H1 (cell line): Measurements from ENCODE around the gene PLCXD1. TPM values are rescaled to one million over a fixed set of nuclear protein-coding genes. Genes with fewer than 3 reads are reported as not detected.

Experiments
- CTCF ChIA-PET: fragments of 300-600 bp; sonication (Branson Sonifier 250); formaldehyde crosslinking; loops from one replicate; lab custom pipeline; 2021; ENCODE audit not compliant: partially characterized antibody; lab: Charles Lee
- POLR2A ChIA-PET: fragments of 300-600 bp; sonication (Branson Sonifier 250); formaldehyde crosslinking; loops from one replicate; lab custom pipeline; 2021; ENCODE audit warnings: inconsistent platforms; ENCODE audit not compliant: partially characterized antibody; lab: Charles Lee
- DNase-seq, 2 experiments: peaks; one replicate each; pipeline versions ENCODE4 v3.0.0 to v3.0.0-alpha.2; 2010 to 2022; ENCODE audit warnings: low spot score in 2 of 2, low read depth in 1 of 2, mixed read lengths in 1 of 2
- FAIRE-seq: peaks from 2 replicates; lab custom pipeline; 2011; peaks lifted over from hg19 to GRCh38; lab: Jason Lieb, UNC
- H2AFZ ChIP-seq: 2 replicates; pipeline ENCODE4 v1.8.1; 2012; ENCODE audit warnings: low read length, inconsistent platforms
- H2AK5ac ChIP-seq: 2 replicates; pipeline ENCODE4 v1.6.1; 2013; ENCODE audit warnings: low read depth, low read length
- H2BK120ac ChIP-seq: replicated peaks from 2 replicates; pipeline ENCODE3; 2013; ENCODE audit warnings: low read depth, low read length, inconsistent platforms
- H2BK12ac ChIP-seq: 2 replicates; pipeline ENCODE4 v1.6.1; 2013; ENCODE audit warnings: low read depth, low read length
- H2BK15ac ChIP-seq: 2 replicates; pipeline ENCODE4 v1.6.1; 2013; ENCODE audit warnings: low read length
- H2BK20ac ChIP-seq: 2 replicates; pipeline ENCODE4 v1.6.1; 2013; ENCODE audit warnings: low read length
- H2BK5ac ChIP-seq: 2 replicates; pipeline ENCODE4 v1.6.1; 2013; ENCODE audit warnings: low read depth, low read length
- H3K14ac ChIP-seq: 2 replicates; pipeline ENCODE4 v1.6.1; 2013; ENCODE audit warnings: inconsistent platforms; ENCODE audit not compliant: insufficient read length
- H3K18ac ChIP-seq: 2 replicates; pipeline ENCODE4 v1.6.1; 2013; ENCODE audit warnings: low read length; ENCODE audit errors: extremely low read depth
- H3K23ac ChIP-seq: 2 replicates; pipeline ENCODE4 v1.6.1; 2013; ENCODE audit warnings: inconsistent platforms; ENCODE audit not compliant: insufficient read length
- H3K23me2 ChIP-seq: 2 replicates; pipeline ENCODE4 v1.6.1; 2013; ENCODE audit warnings: low read depth, low read length
- H3K27ac ChIP-seq: 2 replicates; pipeline ENCODE4 v1.6.1; 2011; ENCODE audit warnings: low read depth, low read length, inconsistent platforms
- H3K27me3 ChIP-seq, 4 experiments: replicated peaks in 1 of 4; 1 replicate in 1 of 4; 2 replicates in 3 of 4; pipeline versions ENCODE4 v1.6.1 to v1.8.1; 2011 to 2013; ENCODE audit warnings: low read length in 3 of 4, mild to moderate bottlenecking in 3 of 4, inconsistent platforms in 2 of 4, mixed read lengths in 2 of 4, moderate library complexity in 1 of 4; ENCODE audit not compliant: control insufficient read depth in 3 of 4, insufficient read depth in 3 of 4; ENCODE audit errors: extremely low read depth in 1 of 4
- H3K36me3 ChIP-seq, 4 experiments: 2 replicates each; pipeline versions ENCODE4 v1.6.1 to v1.8.1; 2011 to 2013; ENCODE audit warnings: mild to moderate bottlenecking in 4 of 4, low read length in 3 of 4, moderate library complexity in 2 of 4, control low read depth in 1 of 4, inconsistent platforms in 1 of 4; ENCODE audit not compliant: insufficient read depth in 4 of 4, control insufficient read depth in 2 of 4
- H3K4ac ChIP-seq: replicated peaks from 2 replicates; pipeline ENCODE3; 2013; ENCODE audit warnings: low read length, low read depth, mixed read lengths, inconsistent platforms; ENCODE audit not compliant: insufficient read length
- H3K4me1 ChIP-seq, 4 experiments: replicated peaks in 1 of 4; 1 replicate in 1 of 4; 2 replicates in 3 of 4; pipeline versions ENCODE4 v1.6.1 to v1.8.1; 2011 to 2013; ENCODE audit warnings: low read length in 3 of 4, inconsistent platforms in 2 of 4, mixed read lengths in 1 of 4; ENCODE audit not compliant: insufficient read depth in 4 of 4, control insufficient read depth in 3 of 4
- H3K4me2 ChIP-seq, 2 experiments: 2 replicates each; pipeline versions ENCODE4 v1.6.1 to v1.8.1; 2011 to 2013; ENCODE audit warnings: low read depth in 2 of 2, low read length in 2 of 2, control low read depth in 1 of 2, inconsistent platforms in 1 of 2, mild to moderate bottlenecking in 1 of 2; ENCODE audit not compliant: insufficient read depth in 1 of 2
- H3K4me3 ChIP-seq, 4 experiments: fragments of 200-600, 300-600 bp in 1 of 4; sonication (generic), shearing (Covaris generic), sonication (Bioruptor Twin) in 1 of 4; 2 replicates each; pipeline versions ENCODE4 v1.5.1 to v1.8.1; 2011 to 2016; ENCODE audit warnings: low read length in 4 of 4, low read depth in 3 of 4, control low read depth in 2 of 4, inconsistent platforms in 2 of 4, mild to moderate bottlenecking in 2 of 4, mixed read lengths in 1 of 4, moderate library complexity in 1 of 4; ENCODE audit not compliant: insufficient read depth in 2 of 4; ENCODE audit errors: extremely low read depth in 1 of 4
- H3K56ac ChIP-seq: replicated peaks from 2 replicates; pipeline ENCODE3; 2013; ENCODE audit warnings: low read depth, mild to moderate bottlenecking, mixed read lengths, low read length, inconsistent platforms; ENCODE audit not compliant: insufficient read length
- H3K79me1 ChIP-seq: 2 replicates; pipeline ENCODE4 v1.6.1; 2013; ENCODE audit warnings: low read depth, low read length, control low read depth
- H3K79me2 ChIP-seq, 2 experiments: 2 replicates each; pipeline versions ENCODE4 v1.6.1 to v1.8.1; 2012 to 2013; ENCODE audit warnings: low read length in 2 of 2, mild to moderate bottlenecking in 2 of 2, inconsistent platforms in 1 of 2; ENCODE audit not compliant: insufficient read depth in 2 of 2, control insufficient read depth in 1 of 2
- H3K9ac ChIP-seq, 4 experiments: replicated peaks in 1 of 4; 1 replicate in 1 of 4; 2 replicates in 3 of 4; pipeline versions ENCODE4 v1.6.1 to v1.8.1; 2011 to 2013; ENCODE audit warnings: low read depth in 3 of 4, low read length in 3 of 4, control low read depth in 2 of 4, mild to moderate bottlenecking in 2 of 4, moderate library complexity in 2 of 4, inconsistent platforms in 1 of 4; ENCODE audit errors: extremely low read depth in 1 of 4
- H3K9me3 ChIP-seq, 2 experiments: 2 replicates each; pipeline versions ENCODE4 v1.6.1 to v1.8.1; 2012 to 2013; ENCODE audit warnings: mild to moderate bottlenecking in 2 of 2, moderate library complexity in 2 of 2, control low read depth in 1 of 2, inconsistent platforms in 1 of 2, low read depth in 1 of 2, low read length in 1 of 2, mixed read lengths in 1 of 2; ENCODE audit not compliant: insufficient read depth in 2 of 2
- H4K20me1 ChIP-seq, 2 experiments: replicated peaks in 1 of 2; 2 replicates each; pipeline versions ENCODE3 to v1.8.1; 2011 to 2013; ENCODE audit warnings: inconsistent platforms in 2 of 2, low read length in 2 of 2, mild to moderate bottlenecking in 1 of 2; ENCODE audit not compliant: insufficient read depth in 2 of 2, control insufficient read depth in 1 of 2
- H4K5ac ChIP-seq: 2 replicates; pipeline ENCODE4 v1.6.1; 2013; ENCODE audit warnings: low read length, low read depth, mixed read lengths, inconsistent platforms; ENCODE audit not compliant: insufficient read length
- H4K8ac ChIP-seq: 2 replicates; pipeline ENCODE4 v1.8.0; 2013; ENCODE audit warnings: mild to moderate bottlenecking, moderate library complexity, low read length, inconsistent platforms; ENCODE audit not compliant: insufficient read depth; ENCODE audit errors: extremely low read depth
- H4K91ac ChIP-seq: replicated peaks from 2 replicates; pipeline ENCODE3; 2013; ENCODE audit warnings: low read length, mixed read lengths, inconsistent platforms; ENCODE audit not compliant: insufficient read length
- CEBPB ChIP-seq: IDR thresholded peaks from 2 replicates; pipeline ENCODE4 v1.6.1; 2012; ENCODE audit warnings: low read depth, low read length
- EZH2 ChIP-seq: fragments of 200-600 bp; sonication (generic); IDR thresholded peaks from 2 replicates; pipeline ENCODE4 v1.7.1; 2012; ENCODE audit warnings: low read depth, mild to moderate bottlenecking, moderate library complexity, low read length, inconsistent platforms; ENCODE audit not compliant: severe bottlenecking
- GTF2F1 ChIP-seq: IDR thresholded peaks from 2 replicates; pipeline ENCODE4 v1.6.1; 2012; ENCODE audit warnings: low read depth, low read length, improper control_type of control experiment, borderline replicate concordance
- HDAC2 ChIP-seq, 2 experiments: fragments of 300-600 bp in 1 of 2; sonication (generic) in 1 of 2; IDR thresholded peaks; 2 replicates each; pipeline ENCODE4 v1.6.1; 2011 to 2012; ENCODE audit warnings: low read depth in 2 of 2, low read length in 2 of 2, mild to moderate bottlenecking in 2 of 2, moderate library complexity in 2 of 2, borderline replicate concordance in 1 of 2, inconsistent platforms in 1 of 2
- MAFK ChIP-seq: IDR thresholded peaks from 2 replicates; pipeline ENCODE4 v1.6.1; 2012; ENCODE audit warnings: low read depth, mild to moderate bottlenecking, improper control_type of control experiment, low read length
- RAD21 ChIP-seq, 2 experiments: IDR thresholded peaks in 1 of 2; conservative IDR thresholded peaks in 1 of 2; 2 replicates each; pipeline ENCODE4 v1.6.1; 2011; ENCODE audit warnings: low read depth in 2 of 2, low read length in 2 of 2, improper control_type of control experiment in 1 of 2, inconsistent platforms in 1 of 2, mild to moderate bottlenecking in 1 of 2, moderate library complexity in 1 of 2
- SUZ12 ChIP-seq: fragments of 200-600 bp; sonication (generic); IDR thresholded peaks from 2 replicates; pipeline ENCODE4 v1.6.1; 2012; ENCODE audit warnings: mild to moderate bottlenecking, inconsistent platforms, low read length, moderate library complexity, mixed read lengths
- TEAD4 ChIP-seq: IDR thresholded peaks from 2 replicates; pipeline ENCODE4 v1.6.1; 2012; ENCODE audit warnings: low read depth, low read length, inconsistent platforms, mixed read lengths
- WGBS, 2 experiments: shearing (Covaris generic) in 1 of 2; methylation state at CpG; one replicate each; pipeline versions ENCODE4 v1.1.6 to v1.1.7; 2013 to 2015; ENCODE audit warnings: low lambda C conversion rate in 2 of 2, mixed read lengths in 2 of 2, inconsistent platforms in 1 of 2, low coverage in 1 of 2, missing lambda C conversion rate in 1 of 2; ENCODE audit not compliant: insufficient replicate concordance in 2 of 2, insufficient coverage in 1 of 2, insufficient read length in 1 of 2; ENCODE audit errors: extremely low coverage in 1 of 2, missing lambda C conversion rate in 1 of 2; 5-methylcytosine and 5-hydroxymethylcytosine counted together
- polyA plus RNA-seq, 7 experiments: library from polyadenylated mRNA; depleted of rRNA in 3 of 7; stranded (reverse) in 5 of 7; unstranded in 2 of 7; fragments of >200 nt in 5 of 7; fragments of 200-250 nt in 2 of 7; gene quantifications; 1 replicate in 5 of 7; 2 replicates in 1 of 7; 4 replicates in 1 of 7; pipeline versions ENCODE4 v1.2.1 to v1.2.3, GENCODE V29; 2011 to 2013; ENCODE audit warnings: missing spikeins in 2 of 7, mixed read lengths in 2 of 7
- total RNA-seq: library from RNA; stranded (reverse); fragmentation: NEBNext Ultra II Directional; extraction: Animal tissue kit (Norgen Biotek cat#: 25700); gene quantifications from 2 replicates; pipeline ENCODE4 v1.2.1, GENCODE V29; 2021
- TF ChIP-seq, protein P1 (sequence below): IDR thresholded peaks from 2 replicates; pipeline ENCODE4 v1.6.1; 2012; ENCODE audit warnings: inconsistent platforms

The PLCXD1 gene
- total and polyA plus RNA-seq, 2 of the 8 experiments (the other 6 are each of a cell fraction or from before 2014, with no cell fraction given), result 93.6 to 124 TPM

GRCh38 chrX:334971-335757 is 54.0 kb downstream of the PLCXD1 start:
- FAIRE-seq (no peak), DNase-seq (no peak)
- H2AK5ac ChIP-seq, result no peak overlapping the region
- H3K27me3 ChIP-seq, result peaks cover 0 to 2% (median 0%) of the 10 kb centered on the region in 4 experiments; a peak in 1 of 7 replicates
- H2BK15ac ChIP-seq, result no peak overlapping the region
- WGBS, 2 experiments, result 94% methylated on average over 47 of the region's 47 CpGs; no CpG with 5 or more reads in 1 of the 2 experiments
- no peak overlapping the region for H3K23ac ChIP-seq
- peaks cover 0 to 5% (median 2%) of the 10 kb centered on the region in 4 experiments; a peak in 3 of 7 replicates for H3K4me1 ChIP-seq
- no peak overlapping the region for H3K9ac ChIP-seq
- H3K4ac ChIP-seq, result no peak overlapping the region
- no peak overlapping the region for H2AFZ ChIP-seq
- H2BK20ac ChIP-seq, result no peak overlapping the region
- H4K5ac ChIP-seq, result no peak overlapping the region
- no peaks in the 10 kb centered on the region for H3K9me3 ChIP-seq
- no peak overlapping the region for H3K56ac ChIP-seq
- no peak overlapping the region for H2BK5ac ChIP-seq
- peaks cover 0 to 16% of the 10 kb centered on the region in 2 experiments for H4K20me1 ChIP-seq
- H3K23me2 ChIP-seq, result no peaks in the 10 kb centered on the region
- H3K18ac ChIP-seq, result no peak overlapping the region
- H3K79me2 ChIP-seq, result no peaks in the 10 kb centered on the region
- no peak overlapping the region for H2BK120ac ChIP-seq
- peaks cover 5 to 37% (median 17%) of the 10 kb centered on the region in 4 experiments; a peak in 5 of 8 replicates for H3K36me3 ChIP-seq
- TF ChIP-seq TEAD4, result no peak
- TF ChIP-seq MAFK, result no peak
- no peak for TF ChIP-seq EZH2
- TF ChIP-seq, protein P1, sequence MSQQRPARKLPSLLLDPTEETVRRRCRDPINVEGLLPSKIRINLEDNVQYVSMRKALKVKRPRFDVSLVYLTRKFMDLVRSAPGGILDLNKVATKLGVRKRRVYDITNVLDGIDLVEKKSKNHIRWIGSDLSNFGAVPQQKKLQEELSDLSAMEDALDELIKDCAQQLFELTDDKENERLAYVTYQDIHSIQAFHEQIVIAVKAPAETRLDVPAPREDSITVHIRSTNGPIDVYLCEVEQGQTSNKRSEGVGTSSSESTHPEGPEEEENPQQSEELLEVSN, result no peak
- TF ChIP-seq CEBPB, result no peak
- no peak for TF ChIP-seq HDAC2 (IDR thresholded peaks at IDR 0.05; ENCODE audit: borderline replicate concordance in 1 of 2, low read depth in 2 of 2, low read length in 2 of 2)
- TF ChIP-seq GTF2F1, result no peak
- no peak for TF ChIP-seq RAD21 (IDR thresholded peaks at IDR 0.05 in 1 of 2, conservative IDR thresholded peaks at IDR 0.05 in 1 of 2; ENCODE audit: low read depth in 2 of 2, low read length in 2 of 2)
- no peak for TF ChIP-seq SUZ12
- H3K79me1 ChIP-seq, result no peaks in the 10 kb centered on the region; the same call in 1 of the 2 replicates
- no peak overlapping the region for H3K14ac ChIP-seq
- H3K27ac ChIP-seq, result no peak overlapping the region
- ChIA-PET POLR2A (no interaction called here), CTCF (no interaction called here)
- peak overlapping the region; percentile 25; the same call in 1 of the 2 replicates for H4K8ac ChIP-seq
- H3K4me2 ChIP-seq, result no peak overlapping the region
- H2BK12ac ChIP-seq, result no peak overlapping the region
- no peak overlapping the region for H3K4me3 ChIP-seq
- H4K91ac ChIP-seq, result no peak overlapping the region
